GM18508 (cell line): Measurements from ENCODE around the gene ST6GALNAC3.

Experiments used
- ATAC-seq: cut with Tn5 transposase; IDR thresholded peaks from one replicate; pipeline ENCODE4 v1.9.1; 2021; ENCODE audit warnings: moderate number of reproducible peaks; ENCODE audit not compliant: insufficient read depth, unreplicated experiment

Gene ST6GALNAC3

DNA sequence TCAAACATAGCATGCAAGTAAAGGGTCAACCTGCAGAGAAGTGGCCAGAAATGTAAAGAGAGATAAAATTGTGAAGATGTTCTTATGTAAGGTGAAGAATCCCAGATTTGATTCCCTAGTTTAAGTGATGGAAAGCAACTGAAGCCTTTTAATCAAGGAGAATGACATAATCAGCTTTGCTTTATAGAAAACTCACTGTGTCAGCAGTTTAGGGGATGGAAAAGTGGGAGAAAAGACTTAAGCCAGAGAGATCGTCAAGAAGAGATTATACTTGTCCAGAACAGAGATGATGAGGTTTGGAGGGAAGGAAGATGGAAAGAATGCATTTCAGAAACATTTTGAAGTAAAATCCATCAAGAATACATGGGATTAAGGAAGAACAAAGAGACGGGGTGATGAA lies 517.4 kb downstream of the ST6GALNAC3 start:
- no peak for ATAC-seq

DNA sequence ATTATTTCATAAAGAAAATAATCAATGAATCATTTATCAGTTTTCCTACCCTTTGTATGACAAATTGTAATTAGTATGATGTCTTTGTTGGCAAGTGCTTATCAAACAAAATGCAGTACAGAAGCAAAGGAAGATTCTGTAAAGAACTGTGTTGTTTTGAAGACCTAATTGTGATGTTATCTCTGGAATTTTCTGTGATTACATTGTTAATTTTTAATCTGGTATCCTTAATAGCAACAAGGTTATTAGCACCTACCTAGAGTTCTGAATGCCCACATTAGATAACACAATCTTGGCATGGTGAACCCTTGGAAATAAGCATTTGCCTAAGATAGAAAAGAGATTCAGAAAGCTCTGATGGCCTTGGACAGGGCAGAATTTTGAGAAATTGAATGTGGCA lies 518.6 kb downstream of the ST6GALNAC3 start:
- ATAC-seq, result no peak

DNA sequence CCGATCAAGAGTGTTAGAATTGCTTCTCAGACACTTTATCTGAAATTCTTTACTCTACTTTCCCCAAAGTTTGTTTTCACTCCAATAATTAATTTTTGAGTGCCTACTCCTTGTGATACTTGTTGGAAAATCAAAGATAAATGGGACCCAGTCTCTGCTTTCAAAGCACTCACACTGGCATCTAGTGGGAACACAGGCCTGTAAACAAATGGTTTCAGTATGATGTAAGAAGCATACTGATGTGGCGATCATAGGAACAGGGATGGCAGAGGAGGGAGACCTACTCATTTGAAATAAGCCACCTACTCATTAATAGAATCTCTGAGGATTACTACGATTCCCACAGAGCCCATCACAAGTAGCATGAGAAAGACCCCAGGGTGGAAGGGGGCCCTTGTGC lies 519.1 kb downstream of the ST6GALNAC3 start:
- ATAC-seq, result no peak

GRCh38 chr1:76595024-76595423 lies 520.5 kb downstream of the ST6GALNAC3 start:
- ATAC-seq, result no peak

DNA sequence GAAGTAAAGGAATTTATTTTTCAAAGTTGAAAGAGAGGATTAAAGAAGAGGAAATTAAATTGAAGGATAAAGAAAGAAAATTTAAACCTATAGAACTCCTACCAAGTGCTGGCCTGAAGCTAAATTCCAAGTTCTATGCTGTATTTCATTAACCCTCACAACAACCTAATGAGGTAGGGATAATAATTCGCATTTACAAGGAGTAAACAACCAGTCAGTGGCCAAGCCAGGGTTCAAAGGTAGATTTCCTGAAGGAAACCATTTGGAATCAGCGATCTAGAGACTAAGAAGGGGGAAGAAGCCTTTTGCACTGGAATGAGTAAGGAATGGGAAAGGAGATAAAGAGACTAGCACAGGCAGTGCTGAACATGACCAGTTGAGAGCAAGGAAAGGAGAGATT lies 526.9 kb downstream of the ST6GALNAC3 start:
- ATAC-seq, result no peak

- no peak for ATAC-seq
Observed at GRCh38 chr1:76607717-76608116, 533.2 kb downstream of the ST6GALNAC3 start.

- no peak for ATAC-seq
Observed at GRCh38 chr1:76611770-76612445, 537.4 kb downstream of the ST6GALNAC3 start.

GRCh38 chr1:76613886-76614285 lies 539.3 kb downstream of the ST6GALNAC3 start:
- no peak for ATAC-seq

DNA sequence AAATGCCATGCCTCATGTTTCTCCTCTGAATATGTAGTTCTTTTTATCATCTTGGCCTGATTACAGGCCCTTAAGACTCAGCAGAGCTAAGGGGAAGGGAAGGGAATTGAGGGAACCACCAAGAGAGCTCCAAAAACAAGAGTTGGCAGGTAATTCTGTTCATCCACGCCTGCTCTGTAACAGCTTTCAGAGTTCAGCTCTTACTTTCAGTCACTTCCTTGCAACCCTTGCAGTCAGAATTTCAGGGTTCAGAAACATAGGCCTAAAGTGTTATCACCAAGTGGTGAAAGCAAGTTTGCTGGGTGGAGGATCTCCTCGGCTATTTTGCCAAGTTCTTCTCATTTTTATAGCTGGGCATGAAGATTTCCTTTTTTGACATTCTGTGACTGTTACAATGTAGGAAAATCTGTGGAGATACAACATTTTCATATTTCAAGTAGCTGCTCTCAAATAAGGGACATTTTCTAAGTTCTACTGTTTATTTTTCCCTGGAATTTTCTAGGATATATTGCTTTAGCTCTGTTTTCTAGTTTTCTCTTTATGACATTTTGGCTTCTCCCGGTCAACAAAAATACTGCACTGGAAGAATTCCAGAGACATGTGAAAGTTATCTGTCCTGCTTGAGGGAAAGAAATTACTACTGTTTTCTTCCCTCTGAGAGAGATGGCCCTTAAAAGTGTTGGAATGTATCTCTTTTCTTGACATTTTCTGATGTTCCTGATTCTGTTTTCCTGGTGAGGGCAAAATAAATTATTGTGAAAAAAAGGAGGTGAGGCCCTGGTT lies 540.9 kb downstream of the ST6GALNAC3 start:
- ATAC-seq, result no peak

GRCh38 chr1:76620371-76620770 lies 545.8 kb downstream of the ST6GALNAC3 start:
- no peak for ATAC-seq

DNA sequence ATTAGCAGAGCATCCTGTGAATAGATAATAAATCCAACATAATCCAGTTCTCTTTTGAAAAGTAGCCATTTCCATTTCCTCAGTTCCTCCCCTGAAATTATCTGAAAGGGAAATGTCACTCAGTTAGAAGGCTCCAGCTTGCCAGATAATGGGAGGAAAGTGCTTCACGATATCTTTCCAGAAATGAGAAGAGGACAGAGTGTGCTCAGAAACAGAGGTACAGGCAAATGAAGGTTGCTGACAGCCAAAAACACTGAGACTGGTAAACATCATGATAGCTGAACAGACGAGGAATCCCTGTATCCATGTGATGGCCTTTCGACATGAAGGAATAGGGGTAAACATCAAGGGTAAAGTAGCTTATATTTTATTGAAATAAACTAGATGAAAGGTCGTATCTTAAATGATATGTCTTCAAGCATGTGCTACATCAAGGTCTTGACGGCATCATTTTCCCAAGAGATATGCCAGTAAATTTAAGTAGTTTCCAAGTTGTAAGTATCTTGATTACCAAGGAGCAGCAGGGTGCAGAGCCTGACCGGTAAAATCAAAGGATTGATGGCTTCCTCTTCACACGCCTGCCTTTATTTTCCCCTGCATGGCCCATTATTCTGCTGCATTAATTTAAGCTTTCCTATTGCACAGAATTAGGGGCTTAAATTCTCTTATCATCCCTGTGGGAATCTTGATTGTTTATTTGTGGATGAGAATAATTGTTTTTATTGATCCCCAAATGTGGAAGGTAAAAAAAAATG lies 548.4 kb downstream of the ST6GALNAC3 start:
- no peak for ATAC-seq

GRCh38 chr1:76625886-76626678 lies 551.5 kb downstream of the ST6GALNAC3 start:
- no peak for ATAC-seq

GRCh38 chr1:76627498-76627897 lies 553.0 kb downstream of the ST6GALNAC3 start:
- ATAC-seq, result no peak

DNA sequence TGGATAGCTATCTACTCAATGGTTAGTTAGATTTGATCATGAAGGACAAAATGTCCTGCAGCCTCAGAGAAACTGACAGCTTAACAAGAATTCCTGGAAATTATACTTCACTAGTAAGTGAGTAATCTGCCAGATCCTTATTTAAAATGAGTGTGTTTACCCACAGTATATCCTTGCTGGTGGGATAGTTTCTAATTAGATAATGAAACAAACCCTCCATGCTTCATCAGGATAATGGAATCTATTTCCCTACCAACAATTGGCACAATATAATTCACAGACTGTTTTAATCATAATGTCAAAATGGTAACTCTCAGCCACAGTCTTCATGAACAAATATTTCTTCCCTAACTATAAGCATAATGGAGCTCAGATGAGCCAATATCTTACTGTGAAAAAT lies 553.4 kb downstream of the ST6GALNAC3 start:
- no peak for ATAC-seq

- no peak for ATAC-seq
Observed at GRCh38 chr1:76632136-76632535, 557.6 kb downstream of the ST6GALNAC3 start.

- no peak for ATAC-seq
Observed at GRCh38 chr1:76635784-76636183, 561.2 kb downstream of the ST6GALNAC3 start.

GRCh38 chr1:76639181-76639580 lies 564.6 kb downstream of the ST6GALNAC3 start:
- ATAC-seq, result no peak

GRCh38 chr1:76640092-76640491 lies 565.5 kb downstream of the ST6GALNAC3 start:
- ATAC-seq, result no peak

DNA sequence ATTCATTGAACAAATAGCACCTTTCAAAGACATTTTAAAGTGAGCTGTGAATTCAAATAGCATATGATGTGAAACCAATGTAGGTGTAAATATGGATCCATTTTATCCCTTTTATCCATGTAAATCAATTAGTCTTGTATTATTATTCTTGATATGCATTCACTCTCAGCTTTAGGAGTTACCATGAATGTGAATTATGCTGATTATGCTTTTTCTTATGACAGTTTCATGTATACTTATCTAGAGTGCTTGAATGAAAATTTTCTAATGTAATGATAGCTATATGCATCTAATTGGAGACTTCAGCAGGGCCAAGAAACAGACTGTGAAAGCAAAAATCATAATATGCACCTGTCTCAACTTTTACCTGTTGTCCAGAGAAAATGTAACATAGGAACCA lies 566.2 kb downstream of the ST6GALNAC3 start:
- ATAC-seq, result no peak

DNA sequence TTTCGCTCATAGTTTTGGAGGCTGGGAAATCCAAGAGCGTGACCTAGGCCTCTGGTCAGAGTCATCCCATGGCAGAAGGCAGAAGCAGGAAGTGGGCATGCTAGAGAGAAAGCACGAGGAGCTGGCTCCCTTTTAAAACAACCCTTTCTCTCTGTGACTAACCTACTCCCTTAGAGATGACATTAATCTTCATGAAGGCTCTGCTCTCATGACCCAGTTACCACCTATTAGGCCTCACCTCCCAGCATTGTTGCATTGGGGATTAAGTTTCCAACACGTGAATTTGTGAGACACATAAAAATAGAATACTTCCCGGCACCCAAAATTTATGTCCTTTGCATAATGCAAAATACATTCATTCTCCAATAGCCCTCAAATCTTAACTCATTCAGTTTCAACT lies 569.6 kb downstream of the ST6GALNAC3 start:
- no peak for ATAC-seq
